Muscle of arm (tissue), 12 donors: Measurements from ENCODE around the gene POU3F1. TPM values are rescaled to one million over a fixed set of nuclear protein-coding genes. Genes with fewer than 3 reads are reported as not detected.

ENCODE experiments used
- polyA plus RNA-seq, 12 donors: library from polyadenylated mRNA; unstranded; fragments of 120-200 nt; gene quantifications; one replicate each; pipeline ENCODE4 v1.2.1, GENCODE V29; 2013; ENCODE audit not compliant: insufficient read length in 12 of 12

POU3F1 gene
- polyA plus RNA-seq, 12 donors: 0.31 to 3.3 (median 0.72) TPM; not detected in 2

Other genes with a start within 250 kb of the POU3F1 start
- 10 to 100 TPM in 11 of 12 donors, not detected in 1; 21.3 to 67.5 (median 31.9) TPM for gene C1orf122, start 239.0 kb downstream of the POU3F1 start, polyA plus RNA-seq
- gene YRDC, start 238.6 kb downstream of the POU3F1 start, polyA plus RNA-seq: 10 to 100 TPM in 2 of 12 donors, 1 to 10 TPM in 9, not detected in 1; 5.3 to 11.9 (median 7.3) TPM
- 10 to 100 TPM in 2 of 12 donors, 1 to 10 TPM in 9, not detected in 1; 5.3 to 12.8 (median 6.8) TPM for gene MTF1, start 187.2 kb downstream of the POU3F1 start, polyA plus RNA-seq
- 10 to 100 TPM in 6 of 12 donors, 1 to 10 TPM in 5, not detected in 1; 3.5 to 16.5 (median 10.2) TPM for gene INPP5B, start 99.7 kb downstream of the POU3F1 start, polyA plus RNA-seq
- 10 to 100 TPM in 11 of 12 donors, not detected in 1; 32.6 to 95.5 (median 60.7) TPM for gene SF3A3, start 56.8 kb downstream of the POU3F1 start, polyA plus RNA-seq
- 100 to 1,000 TPM in 6 of 12 donors, 10 to 100 TPM in 5, not detected in 1; 66.7 to 236 (median 115) TPM for gene FHL3, start 41.3 kb downstream of the POU3F1 start, polyA plus RNA-seq
- 100 to 1,000 TPM in 8 of 12 donors, 10 to 100 TPM in 3, not detected in 1; 80.5 to 128 (median 105) TPM for gene UTP11, start 34.1 kb downstream of the POU3F1 start, polyA plus RNA-seq